GM10266 (cell line): ENCODE data around the gene JAG2.

Experiments used
- DNase-seq: peaks from one replicate; pipeline ENCODE4 v3.0.0; 2012; ENCODE audit errors: extremely low spot score
- TF ChIP-seq, protein P1 (sequence below): IDR thresholded peaks from 2 replicates; pipeline ENCODE4 v1.5.1; 2012; ENCODE audit warnings: mild to moderate bottlenecking, low read depth; ENCODE audit not compliant: control insufficient read depth, insufficient read depth; ENCODE audit errors: missing control alignments

JAG2 gene

DNA sequence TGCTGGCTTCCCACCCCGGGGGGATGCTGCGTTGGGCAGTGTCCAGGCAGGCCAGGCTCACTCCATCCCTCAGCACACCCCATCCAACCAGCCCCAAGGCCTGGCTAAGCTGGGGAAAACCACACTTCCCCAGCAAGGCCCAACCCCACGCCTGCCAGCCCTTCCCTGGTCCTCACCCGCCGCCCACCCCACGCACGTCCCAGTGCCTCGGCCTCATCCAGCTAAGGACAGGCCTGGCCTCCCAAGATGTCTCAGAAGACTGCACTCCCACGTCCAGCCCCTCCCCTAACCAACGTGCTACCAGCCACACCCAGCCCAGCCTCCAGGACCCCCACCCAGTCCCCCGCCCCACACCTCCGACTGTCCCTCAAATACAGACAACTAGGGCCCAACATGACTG lies 9.8 kb downstream of the JAG2 start:
- no peak for DNase-seq
- TF ChIP-seq, protein P1, sequence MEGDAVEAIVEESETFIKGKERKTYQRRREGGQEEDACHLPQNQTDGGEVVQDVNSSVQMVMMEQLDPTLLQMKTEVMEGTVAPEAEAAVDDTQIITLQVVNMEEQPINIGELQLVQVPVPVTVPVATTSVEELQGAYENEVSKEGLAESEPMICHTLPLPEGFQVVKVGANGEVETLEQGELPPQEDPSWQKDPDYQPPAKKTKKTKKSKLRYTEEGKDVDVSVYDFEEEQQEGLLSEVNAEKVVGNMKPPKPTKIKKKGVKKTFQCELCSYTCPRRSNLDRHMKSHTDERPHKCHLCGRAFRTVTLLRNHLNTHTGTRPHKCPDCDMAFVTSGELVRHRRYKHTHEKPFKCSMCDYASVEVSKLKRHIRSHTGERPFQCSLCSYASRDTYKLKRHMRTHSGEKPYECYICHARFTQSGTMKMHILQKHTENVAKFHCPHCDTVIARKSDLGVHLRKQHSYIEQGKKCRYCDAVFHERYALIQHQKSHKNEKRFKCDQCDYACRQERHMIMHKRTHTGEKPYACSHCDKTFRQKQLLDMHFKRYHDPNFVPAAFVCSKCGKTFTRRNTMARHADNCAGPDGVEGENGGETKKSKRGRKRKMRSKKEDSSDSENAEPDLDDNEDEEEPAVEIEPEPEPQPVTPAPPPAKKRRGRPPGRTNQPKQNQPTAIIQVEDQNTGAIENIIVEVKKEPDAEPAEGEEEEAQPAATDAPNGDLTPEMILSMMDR = no peak

DNA sequence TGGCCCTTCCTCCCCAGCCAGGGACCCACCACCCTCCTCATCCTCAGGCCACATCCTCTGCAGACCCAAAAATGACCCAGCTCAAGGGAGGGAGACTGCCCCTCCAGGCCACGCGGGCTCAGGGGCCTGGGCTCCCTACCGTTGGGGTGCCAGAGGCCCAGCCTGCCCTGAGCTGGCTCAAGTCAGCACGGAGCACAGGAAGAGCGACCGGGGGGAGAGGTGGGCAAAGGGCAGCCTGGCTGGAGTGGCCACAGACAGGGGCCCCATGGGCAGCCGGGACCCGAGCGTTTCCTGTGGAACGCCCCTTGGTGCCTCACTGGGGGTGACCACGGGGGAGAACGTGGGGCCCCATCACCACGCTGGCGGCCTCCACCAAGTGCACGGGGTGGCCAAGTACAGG lies 10.7 kb downstream of the JAG2 start:
- no peak for DNase-seq
- TF ChIP-seq, protein P1 = no peak

DNA sequence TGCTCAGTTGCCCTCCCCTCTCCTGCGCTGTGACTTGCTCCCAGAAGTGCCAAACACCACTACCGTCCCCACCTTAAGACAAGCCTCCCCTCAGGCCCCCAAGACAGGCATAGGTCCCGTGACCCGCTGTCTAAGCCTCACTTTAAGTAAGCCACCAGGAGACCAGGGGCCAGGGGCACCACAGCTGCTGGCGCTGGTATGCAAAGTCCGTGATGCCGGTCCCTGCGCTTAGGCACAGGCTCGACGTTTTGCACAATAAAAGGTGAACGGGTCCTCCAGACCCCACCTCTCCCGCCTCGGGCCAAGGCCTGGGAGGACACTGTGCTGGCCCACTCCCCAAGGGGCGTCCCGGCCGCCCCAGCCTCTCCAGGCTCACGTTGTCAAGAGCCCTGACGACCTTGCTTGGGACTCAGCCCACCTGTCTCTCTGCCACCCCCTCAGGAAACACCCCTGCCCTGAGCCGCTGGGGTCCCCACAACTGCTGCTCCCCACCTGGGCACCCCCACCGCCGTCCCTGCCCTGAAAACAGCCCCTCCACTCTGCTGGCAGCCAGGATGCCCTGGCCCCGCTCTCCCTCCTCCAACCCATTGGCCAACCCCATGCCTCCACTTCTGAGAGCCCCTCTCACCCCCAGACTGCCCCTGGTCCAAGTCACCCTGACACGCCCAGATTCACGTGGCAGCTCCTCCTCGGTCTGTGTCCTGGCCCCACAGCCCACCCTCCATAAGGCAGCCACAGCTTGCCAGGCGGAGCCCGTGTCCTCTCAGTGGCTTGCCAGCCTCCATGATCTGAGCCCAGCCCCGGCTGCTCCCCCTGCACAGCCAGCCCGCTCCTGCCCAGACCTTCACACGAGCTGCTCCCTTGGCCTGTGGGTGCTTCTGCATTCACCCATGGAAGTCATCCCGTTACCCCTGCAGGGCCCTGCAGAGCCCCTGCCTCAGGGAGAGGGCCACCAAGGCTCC lies 11.9 kb downstream of the JAG2 start:
- TF ChIP-seq, protein P1 = no peak
- no peak for DNase-seq

DNA sequence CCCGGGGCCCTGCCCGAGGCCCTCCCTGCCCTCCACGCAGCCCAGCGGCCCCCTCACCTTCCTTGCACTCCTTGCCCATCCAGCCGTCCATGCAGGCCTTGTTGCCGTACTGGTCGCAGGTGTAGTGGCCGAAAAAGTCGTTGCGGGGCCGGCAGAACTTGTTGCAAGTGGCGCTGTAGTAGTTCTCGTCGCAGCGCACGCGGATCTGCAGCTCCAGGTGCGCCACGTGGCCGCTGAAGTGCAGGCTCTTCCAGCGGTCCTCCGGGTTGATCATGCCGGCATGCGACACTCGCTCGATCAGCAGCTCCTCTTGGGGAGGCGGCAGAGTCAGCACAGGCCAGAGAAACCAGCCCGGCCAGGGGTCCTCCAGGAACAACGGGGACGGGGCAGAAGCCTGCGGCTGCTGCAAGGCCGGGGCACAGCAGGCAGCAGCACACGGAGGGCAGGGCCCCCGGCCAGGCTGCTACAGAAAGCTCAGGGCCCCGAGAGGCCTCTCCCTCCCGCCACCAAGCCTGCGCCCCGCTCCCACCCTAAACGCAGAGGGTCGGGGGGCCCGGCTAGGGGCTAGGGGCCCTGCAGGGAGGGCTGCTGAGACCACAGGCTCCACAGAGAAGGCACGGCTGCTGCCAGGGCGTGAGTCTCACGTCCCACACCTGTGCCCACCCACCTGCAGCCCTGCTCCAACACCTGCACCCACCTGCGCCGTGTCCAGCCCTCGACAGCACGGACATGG lies 12.7 kb downstream of the JAG2 start:
- TF ChIP-seq, protein P1 = no peak
- DNase-seq = no peak

DNA sequence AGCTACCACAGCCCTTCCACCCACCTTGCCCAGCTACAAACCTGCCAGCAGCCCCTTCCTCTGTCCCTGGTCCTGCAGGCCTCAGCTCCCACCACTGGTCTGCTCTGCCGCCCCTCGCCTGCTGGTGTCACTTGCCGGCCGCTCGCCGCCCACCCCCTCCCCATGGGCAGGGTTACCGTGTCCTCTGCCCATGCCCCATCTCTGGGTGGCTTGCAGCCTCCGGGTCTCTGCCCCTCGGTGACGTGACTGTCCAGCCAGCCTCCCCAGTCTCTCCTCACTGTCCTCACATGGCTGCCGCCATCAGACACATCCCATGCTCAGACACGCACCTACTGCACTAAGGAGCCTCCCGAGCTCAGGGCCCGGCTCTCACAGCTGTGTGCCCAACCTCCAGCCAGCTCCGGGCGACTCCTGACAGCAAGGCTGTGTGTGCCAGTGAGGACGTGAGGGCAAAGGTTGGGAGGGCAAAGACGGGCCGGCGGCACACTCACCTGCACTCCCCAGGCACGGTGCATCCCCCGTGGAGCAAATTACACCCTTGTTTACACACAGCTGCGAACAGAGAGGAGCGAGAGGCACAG lies 13.4 kb downstream of the JAG2 start:
- TF ChIP-seq, protein P1 = no peak
- no peak for DNase-seq

DNA sequence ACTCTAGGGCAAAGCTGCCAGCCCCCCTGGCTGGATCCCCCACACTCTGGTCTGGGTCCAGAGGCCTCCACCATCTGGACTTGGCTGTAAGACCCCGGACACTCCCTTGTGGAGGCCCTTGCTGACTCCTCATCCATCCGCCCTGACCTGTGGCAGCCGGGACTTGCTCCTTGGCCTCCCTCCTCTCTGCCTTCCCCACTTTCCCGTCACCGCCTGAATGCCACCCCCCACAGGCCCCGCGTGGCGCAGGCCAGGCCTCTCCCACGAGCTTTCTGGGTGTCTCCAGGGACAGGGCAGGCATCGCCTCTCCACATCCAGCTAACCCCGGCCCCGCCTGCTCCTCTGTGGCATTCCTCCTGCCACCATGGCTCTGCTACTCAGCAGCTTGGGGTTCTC lies 14.1 kb downstream of the JAG2 start:
- TF ChIP-seq, protein P1 = no peak

More for the DNA sequence above, 14.1 kb downstream of the JAG2 start:
- no peak for DNase-seq
